ENCODE data around the gene HEBP2. TPM values are rescaled to one million over a fixed set of nuclear protein-coding genes. Genes with fewer than 3 reads are reported as not detected.

HEBP2 gene
- total RNA-seq, 1 experiment from 2014 or later, result 71.2 TPM

- Mint-ChIP-seq H3K4me1 (ENCODE audit: insufficient read depth, unreplicated experiment) (no peaks in the 10 kb centered on the region), H3K27ac (ENCODE audit: low read depth, unreplicated experiment) (no peak overlapping the region), H3K4me3 (ENCODE audit: unreplicated experiment) (no peak overlapping the region), H3K27me3 (ENCODE audit: insufficient read depth, unreplicated experiment) (no peaks in the 10 kb centered on the region), H3K36me3 (ENCODE audit: insufficient read depth, unreplicated experiment) (no peaks in the 10 kb centered on the region), H3K9me3 (ENCODE audit: unreplicated experiment) (no peaks in the 10 kb centered on the region)
- BruUV-seq (replicated peaks), result no TSS peak
- DNase-seq (ENCODE audit: unreplicated experiment), result no peak
- TF ChIP-seq CTCF (IDR thresholded peaks at IDR 0.05; ENCODE audit: unreplicated experiment), result no peak
- ChIA-PET POLR2A (no interaction called here), CTCF (no interaction called here)
- intact Hi-C loops (cut with micrococcal nuclease), result no loop called here
Observed at GRCh38 chr6:138371452-138371711, 32.6 kb upstream of the HEBP2 start.

- Mint-ChIP-seq H3K36me3 (ENCODE audit: insufficient read depth, unreplicated experiment) (no peaks in the 10 kb centered on the region), H3K27me3 (ENCODE audit: insufficient read depth, unreplicated experiment) (no peaks in the 10 kb centered on the region), H3K4me1 (ENCODE audit: insufficient read depth, unreplicated experiment) (no peaks in the 10 kb centered on the region), H3K4me3 (ENCODE audit: unreplicated experiment) (no peak overlapping the region), H3K9me3 (ENCODE audit: unreplicated experiment) (no peaks in the 10 kb centered on the region), H3K27ac (ENCODE audit: low read depth, unreplicated experiment) (no peak overlapping the region)
- CTCF ChIA-PET, result interaction anchor here (1.3 kb wide), 1 partner anchor 85 kb away, joined by 4 read pairs; no protein-coding TSS in a partner anchor
- POLR2A ChIA-PET, result interaction anchor here (1.0 kb wide), 2 partner anchors 32 to 40 kb away, joined by 3 to 4 read pairs; partner anchors contain the start of gene HEBP2
- intact Hi-C loops (cut with micrococcal nuclease), result no loop called here
- TF ChIP-seq CTCF (IDR thresholded peaks at IDR 0.05; ENCODE audit: unreplicated experiment), result no peak
- no TSS peak for BruUV-seq (replicated peaks)
- DNase-seq (ENCODE audit: unreplicated experiment), result no peak
Observed at GRCh38 chr6:138371720-138372119, 32.3 kb upstream of the HEBP2 start.

- TF ChIP-seq CTCF (IDR thresholded peaks at IDR 0.05; ENCODE audit: unreplicated experiment), result peak; percentile 30
- DNase-seq (ENCODE audit: unreplicated experiment), result peak; percentile 51
- Mint-ChIP-seq H3K27ac (ENCODE audit: low read depth, unreplicated experiment) (no peak overlapping the region), H3K27me3 (ENCODE audit: insufficient read depth, unreplicated experiment) (no peaks in the 10 kb centered on the region), H3K9me3 (ENCODE audit: unreplicated experiment) (no peaks in the 10 kb centered on the region), H3K4me1 (ENCODE audit: insufficient read depth, unreplicated experiment) (no peaks in the 10 kb centered on the region), H3K36me3 (ENCODE audit: insufficient read depth, unreplicated experiment) (no peaks in the 10 kb centered on the region), H3K4me3 (ENCODE audit: unreplicated experiment) (no peak overlapping the region)
- intact Hi-C loops (cut with micrococcal nuclease), result no loop called here
- ChIA-PET POLR2A (interaction anchor here (1.0 kb wide), 2 partner anchors 31 to 38 kb away, joined by 3 to 4 read pairs; partner anchors contain the start of gene HEBP2), CTCF (interaction anchor here (1.2 to 1.3 kb wide), 2 partner anchors 22 to 86 kb away, joined by 4 read pairs; no protein-coding TSS in a partner anchor)
- no TSS peak for BruUV-seq (replicated peaks)
Observed at GRCh38 chr6:138372711-138373463, 31.1 kb upstream of the HEBP2 start.

- no peaks in the 10 kb centered on the region for H3K4me1 Mint-ChIP-seq (ENCODE audit: insufficient read depth, unreplicated experiment)
- intact Hi-C loops (cut with micrococcal nuclease), result no loop called here
- BruUV-seq (replicated peaks), result no TSS peak
- TF ChIP-seq CTCF (IDR thresholded peaks at IDR 0.05; ENCODE audit: unreplicated experiment), result no peak
- no peak overlapping the region for H3K27ac Mint-ChIP-seq (ENCODE audit: low read depth, unreplicated experiment)
- no peak overlapping the region for H3K4me3 Mint-ChIP-seq (ENCODE audit: unreplicated experiment)
- POLR2A ChIA-PET, result interaction anchor here (0.7 to 1.3 kb wide), 2 partner anchors 11 to 602 kb away, joined by 3 read pairs; no protein-coding TSS in a partner anchor
- DNase-seq (ENCODE audit: unreplicated experiment), result no peak
- no peaks in the 10 kb centered on the region for H3K27me3 Mint-ChIP-seq (ENCODE audit: insufficient read depth, unreplicated experiment)
- H3K36me3 Mint-ChIP-seq (ENCODE audit: insufficient read depth, unreplicated experiment), result no peaks in the 10 kb centered on the region
- no peaks in the 10 kb centered on the region for H3K9me3 Mint-ChIP-seq (ENCODE audit: unreplicated experiment)
- CTCF ChIA-PET, result interaction anchor here (1.2 kb wide), 1 partner anchor 21 kb away, joined by 4 read pairs; no protein-coding TSS in a partner anchor
Observed at GRCh38 chr6:138374230-138374629, 29.8 kb upstream of the HEBP2 start.
